WI38 (cell line): ENCODE results near the gene IL11.
"Not testable (repeated sequence)": the region's sequence is repeated elsewhere in the genome, so short reads cannot be mapped to it uniquely, and the experiment has no call there.

Experiments
- H3K4me3 ChIP-seq: 2 replicates; pipeline ENCODE4 v1.5.1; 2011; ENCODE audit warnings: low read depth, mild to moderate bottlenecking, control low read depth, low read length
- TF ChIP-seq, protein P1 (sequence below): IDR thresholded peaks from 2 replicates; pipeline ENCODE4 v1.5.1; 2012; ENCODE audit warnings: low read depth, mild to moderate bottlenecking, control low read depth, low read length

IL11 gene

GRCh38 chr19:55370305-55370988 lies at the start of gene IL11:
IL11 (minus strand) TSS chr19:55370463; CDS start chr19:55370310, 153 bp downstream.
- TF ChIP-seq, protein P1, sequence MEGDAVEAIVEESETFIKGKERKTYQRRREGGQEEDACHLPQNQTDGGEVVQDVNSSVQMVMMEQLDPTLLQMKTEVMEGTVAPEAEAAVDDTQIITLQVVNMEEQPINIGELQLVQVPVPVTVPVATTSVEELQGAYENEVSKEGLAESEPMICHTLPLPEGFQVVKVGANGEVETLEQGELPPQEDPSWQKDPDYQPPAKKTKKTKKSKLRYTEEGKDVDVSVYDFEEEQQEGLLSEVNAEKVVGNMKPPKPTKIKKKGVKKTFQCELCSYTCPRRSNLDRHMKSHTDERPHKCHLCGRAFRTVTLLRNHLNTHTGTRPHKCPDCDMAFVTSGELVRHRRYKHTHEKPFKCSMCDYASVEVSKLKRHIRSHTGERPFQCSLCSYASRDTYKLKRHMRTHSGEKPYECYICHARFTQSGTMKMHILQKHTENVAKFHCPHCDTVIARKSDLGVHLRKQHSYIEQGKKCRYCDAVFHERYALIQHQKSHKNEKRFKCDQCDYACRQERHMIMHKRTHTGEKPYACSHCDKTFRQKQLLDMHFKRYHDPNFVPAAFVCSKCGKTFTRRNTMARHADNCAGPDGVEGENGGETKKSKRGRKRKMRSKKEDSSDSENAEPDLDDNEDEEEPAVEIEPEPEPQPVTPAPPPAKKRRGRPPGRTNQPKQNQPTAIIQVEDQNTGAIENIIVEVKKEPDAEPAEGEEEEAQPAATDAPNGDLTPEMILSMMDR, result no peak
- peak within 1 kb of the TSS; percentile 86 for H3K4me3 ChIP-seq

GRCh38 chr19:55419624-55420236 lies 49.5 kb upstream of the IL11 start:
- TF ChIP-seq, protein P1, result no peak
- no peak overlapping the region for H3K4me3 ChIP-seq

- H3K4me3 ChIP-seq, result no peak overlapping the region
Observed at GRCh38 chr19:55419103-55419502, 48.8 kb upstream of the IL11 start.

GRCh38 chr19:55418185-55418584 lies 47.9 kb upstream of the IL11 start:
- no peak overlapping the region for H3K4me3 ChIP-seq
- TF ChIP-seq, protein P1, result peak; percentile 72

More at GRCh38 chr19:55419103-55419502, 48.8 kb upstream of the IL11 start:
- TF ChIP-seq, protein P1, result no peak

DNA sequence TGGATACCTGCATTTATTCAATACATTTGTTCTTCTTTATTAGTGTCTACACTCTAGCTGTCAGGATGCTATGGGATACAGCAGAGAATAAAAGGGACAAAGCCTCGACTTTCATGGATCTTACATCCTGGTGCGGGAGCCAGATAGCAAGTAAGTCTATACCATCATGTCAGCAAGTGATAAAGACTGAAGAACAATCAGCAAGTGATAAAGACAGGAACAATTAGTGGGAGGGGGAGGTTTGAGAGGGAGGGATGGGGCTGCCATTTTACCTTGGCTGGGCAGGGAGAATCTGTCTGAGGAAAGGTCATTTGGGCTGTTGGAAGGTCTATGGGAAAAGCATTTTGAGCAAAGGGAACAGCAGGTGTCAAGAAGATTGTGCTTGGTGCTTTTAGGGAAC lies 39.9 kb upstream of the IL11 start:
- no peak overlapping the region for H3K4me3 ChIP-seq
- TF ChIP-seq, protein P1, result no peak

DNA sequence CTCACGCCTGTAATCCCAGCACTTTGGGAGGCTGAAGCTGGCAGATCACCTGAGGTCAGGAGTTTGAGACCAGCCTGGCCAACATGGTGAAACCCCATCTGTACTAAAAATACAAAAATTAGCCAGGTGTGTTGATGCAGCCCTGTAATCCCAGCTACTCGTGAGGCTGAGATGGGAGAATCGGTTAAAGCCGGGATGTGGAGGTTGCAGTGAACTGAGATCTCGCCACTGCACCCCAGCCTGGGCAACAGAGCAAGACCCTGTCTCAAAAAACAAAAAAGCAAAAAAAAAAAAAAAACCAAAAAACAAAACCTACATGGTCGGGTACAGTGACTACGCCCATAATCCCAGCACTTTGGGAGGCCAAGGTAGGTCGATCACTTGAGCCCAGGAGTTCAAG lies 38.9 kb upstream of the IL11 start:
- H3K4me3 ChIP-seq, result not testable (repeated sequence)

GRCh38 chr19:55408533-55408872 lies 38.2 kb upstream of the IL11 start:
- peak overlapping the region; percentile 51 for H3K4me3 ChIP-seq

More at GRCh38 chr19:55408533-55408872, 38.2 kb upstream of the IL11 start:
- TF ChIP-seq, protein P1, result no peak
